HG02870 (cell line): ENCODE measurements around the gene MAPKBP1.
A peak's percentile ranks its signal among the peaks of the same experiment; 100 is the strongest.
"Not testable (repeated sequence)": the region's sequence is repeated elsewhere in the genome, so short reads cannot be mapped to it uniquely, and the experiment has no call there.

Source experiments
- ATAC-seq: cut with Tn5 transposase; IDR thresholded peaks from one replicate; pipeline ENCODE4 v1.9.1; 2021; ENCODE audit warnings: mild to moderate bottlenecking, moderate library complexity; ENCODE audit not compliant: unreplicated experiment

Gene MAPKBP1

GRCh38 chr15:41825572-41826535 is 51.6 kb downstream of the MAPKBP1 start:
- ATAC-seq, result no peak

- ATAC-seq, result no peak
Observed at GRCh38 chr15:41827290-41827879, 53.1 kb downstream of the MAPKBP1 start.

GRCh38 chr15:41827880-41828806 is 53.9 kb downstream of the MAPKBP1 start, which contains the start of gene JMJD7:
Gene JMJD7 (plus strand): TSS chr15:41828092. CDS start chr15:41828125, 33 bp downstream.
- ATAC-seq, result peak; percentile 62

GRCh38 chr15:41828807-41829141 is 54.5 kb downstream of the MAPKBP1 start:
- ATAC-seq, result no peak

- no peak for ATAC-seq
Observed at GRCh38 chr15:41829959-41830646, 55.8 kb downstream of the MAPKBP1 start.

GRCh38 chr15:41831291-41831690 is 57.0 kb downstream of the MAPKBP1 start:
- not testable (repeated sequence) for ATAC-seq

- ATAC-seq, result no peak
Observed at GRCh38 chr15:41832208-41832607, 57.9 kb downstream of the MAPKBP1 start.

- ATAC-seq, result no peak
Observed at GRCh38 chr15:41832875-41833274, 58.6 kb downstream of the MAPKBP1 start.

GRCh38 chr15:41834096-41834495 is 59.8 kb downstream of the MAPKBP1 start:
- ATAC-seq, result no peak

- no peak for ATAC-seq
Observed at GRCh38 chr15:41836073-41836472, 61.8 kb downstream of the MAPKBP1 start.

GRCh38 chr15:41836713-41837454 is 62.6 kb downstream of the MAPKBP1 start:
- ATAC-seq, result no peak

- ATAC-seq, result no peak
Observed at GRCh38 chr15:41838400-41838897, 64.2 kb downstream of the MAPKBP1 start, which contains the start of gene PLA2G4B. Gene PLA2G4B (plus strand): TSS chr15:41838847. CDS start chr15:41838914, 67 bp downstream.

GRCh38 chr15:41839781-41840491 is 65.7 kb downstream of the MAPKBP1 start:
- ATAC-seq, result no peak

- ATAC-seq, result no peak
Observed at GRCh38 chr15:41840673-41841072, 66.4 kb downstream of the MAPKBP1 start.

- no peak for ATAC-seq
Observed at GRCh38 chr15:41841131-41841530, 66.8 kb downstream of the MAPKBP1 start.

GRCh38 chr15:41842229-41842628 is 67.9 kb downstream of the MAPKBP1 start:
- ATAC-seq, result no peak

GRCh38 chr15:41843571-41843970 is 69.3 kb downstream of the MAPKBP1 start:
- ATAC-seq, result no peak

GRCh38 chr15:41844814-41845213 is 70.5 kb downstream of the MAPKBP1 start:
- no peak for ATAC-seq

GRCh38 chr15:41847206-41847605 is 72.9 kb downstream of the MAPKBP1 start:
- ATAC-seq, result no peak
